DMS114 treated with DMSO at 0.1 percent for 48 hours (cell line): ENCODE measurements around the gene S100A4.

ENCODE experiments used
- DNase-seq: peaks from one replicate; lab custom pipeline; 2025; ENCODE audit not compliant: unreplicated experiment; lab: John Stamatoyannopoulos, UW

The S100A4 gene

GRCh38 chr1:153548722-153549688, 3.4 kb upstream of the S100A4 start, which contains the start of gene S100A3:
TSS of gene S100A3 (minus strand) at chr1:153549258. CDS start at chr1:153548485, 773 bp downstream.
- no peak for DNase-seq

GRCh38 chr1:153547560-153548551, 2.2 kb upstream of the S100A4 start:
- no peak for DNase-seq

GRCh38 chr1:153546796-153547559, 1.4 kb upstream of the S100A4 start:
- no peak for DNase-seq

GRCh38 chr1:153546371-153546770, 765 bp upstream of the S100A4 start:
- DNase-seq: no peak

GRCh38 chr1:153544453-153545066, 1.0 kb downstream of the S100A4 start:
- DNase-seq: no peak

GRCh38 chr1:153543736-153544135, 1.9 kb downstream of the S100A4 start:
- no peak for DNase-seq

GRCh38 chr1:153542956-153543711, 2.5 kb downstream of the S100A4 start:
- DNase-seq: no peak

- DNase-seq: no peak
These were observed 3.7 kb downstream of the S100A4 start for GRCh38 chr1:153541641-153542590.

- DNase-seq: no peak
These were observed 4.9 kb downstream of the S100A4 start, which contains the start of gene S100A5 for GRCh38 chr1:153540394-153541361. TSS of gene S100A5 (minus strand) at chr1:153540934. CDS start at chr1:153540191, 743 bp downstream.

- DNase-seq: no peak
These were observed 6.1 kb downstream of the S100A4 start for GRCh38 chr1:153539395-153540093.

GRCh38 chr1:153538315-153538821, 7.2 kb downstream of the S100A4 start:
- DNase-seq: no peak

- no peak for DNase-seq
These were observed 8.3 kb downstream of the S100A4 start for GRCh38 chr1:153537376-153537730.

GRCh38 chr1:153536671-153537375, 8.8 kb downstream of the S100A4 start:
- no peak for DNase-seq

GRCh38 chr1:153536012-153536670, 9.5 kb downstream of the S100A4 start:
- DNase-seq: peak; percentile 32
